Measurements from ENCODE around the gene CTIF. TPM values are rescaled to one million over a fixed set of nuclear protein-coding genes. Genes with fewer than 3 reads are reported as not detected.

CTIF gene
- total RNA-seq, 1 donor = 65.9 TPM

DNA sequence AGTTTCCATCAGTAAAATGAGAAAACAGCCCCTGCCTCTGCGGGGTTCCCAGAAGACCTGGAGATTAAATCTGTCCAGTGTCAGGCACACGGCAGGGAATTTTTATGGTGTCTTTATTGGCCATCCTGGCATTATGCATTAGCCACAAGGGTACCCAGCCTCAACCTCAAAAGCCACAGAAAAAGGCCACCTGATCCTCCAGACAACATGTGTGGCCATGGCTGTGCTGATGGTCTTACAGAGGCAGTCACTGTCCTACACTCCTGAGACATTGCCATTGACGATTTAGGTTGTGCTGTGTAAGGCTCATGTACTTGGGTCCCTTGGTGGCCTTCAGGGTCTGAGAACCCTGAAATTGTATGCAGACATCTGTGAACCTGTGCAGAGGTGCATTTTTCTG is 296.3 kb downstream of the CTIF start:
- no peaks in the 10 kb centered on the region for H4K20me1 ChIP-seq (ENCODE audit: insufficient read depth, low read length)
- DNase-seq (ENCODE audit: insufficient read length, low spot score, missing footprints) = no peak
- H3K27me3 ChIP-seq (ENCODE audit: insufficient read depth, low read length) = no peaks in the 10 kb centered on the region
- peaks cover 3% of the 10 kb centered on the region for H3K36me3 ChIP-seq (ENCODE audit: insufficient read depth, low read length)
- H3K4me3 ChIP-seq (ENCODE audit: insufficient read depth, low read length) = no peak overlapping the region
- peaks cover 53% of the 10 kb centered on the region for H3K79me2 ChIP-seq (ENCODE audit: insufficient read depth, low read length)
- peak overlapping the region; percentile 92 for H3K27ac ChIP-seq (ENCODE audit: low read depth, low read length)
- peaks cover 63% of the 10 kb centered on the region for H3K4me1 ChIP-seq (ENCODE audit: insufficient read depth, low read length)
- TF ChIP-seq CTCF (IDR thresholded peaks at IDR 0.05; ENCODE audit: extremely low read depth, low read depth, low read length) = no peak
- H2AFZ ChIP-seq (ENCODE audit: low read length) = no peak overlapping the region
- no peaks in the 10 kb centered on the region for H3K9me3 ChIP-seq (ENCODE audit: low read depth, low read length)
- peak overlapping the region; percentile 80 for H3K4me2 ChIP-seq (ENCODE audit: insufficient read depth, low read length)

- H3K9me3 ChIP-seq (ENCODE audit: low read depth, low read length) = no peaks in the 10 kb centered on the region
- peaks cover 3% of the 10 kb centered on the region for H3K36me3 ChIP-seq (ENCODE audit: insufficient read depth, low read length)
- peak; percentile 43 for DNase-seq (ENCODE audit: insufficient read length, low spot score, missing footprints)
- no peaks in the 10 kb centered on the region for H4K20me1 ChIP-seq (ENCODE audit: insufficient read depth, low read length)
- H3K79me2 ChIP-seq (ENCODE audit: insufficient read depth, low read length) = peaks cover 48% of the 10 kb centered on the region
- no peak overlapping the region for H3K4me3 ChIP-seq (ENCODE audit: insufficient read depth, low read length)
- H3K4me1 ChIP-seq (ENCODE audit: insufficient read depth, low read length) = peaks cover 68% of the 10 kb centered on the region
- H3K27ac ChIP-seq (ENCODE audit: low read depth, low read length) = no peak overlapping the region
- H3K4me2 ChIP-seq (ENCODE audit: insufficient read depth, low read length) = no peak overlapping the region
- H2AFZ ChIP-seq (ENCODE audit: low read length) = no peak overlapping the region
- no peaks in the 10 kb centered on the region for H3K27me3 ChIP-seq (ENCODE audit: insufficient read depth, low read length)
- TF ChIP-seq CTCF (IDR thresholded peaks at IDR 0.05; ENCODE audit: extremely low read depth, low read depth, low read length) = no peak
These were observed 296.9 kb downstream of the CTIF start for GRCh38 chr18:48835745-48836170.

GRCh38 chr18:48836231-48836805 is 297.5 kb downstream of the CTIF start:
- Histone ChIP-seq H3K79me2 (ENCODE audit: insufficient read depth, low read length) (peaks cover 43% of the 10 kb centered on the region), H3K36me3 (ENCODE audit: insufficient read depth, low read length) (peaks cover 3% of the 10 kb centered on the region), H3K4me1 (ENCODE audit: insufficient read depth, low read length) (peaks cover 72% of the 10 kb centered on the region), H4K20me1 (ENCODE audit: insufficient read depth, low read length) (no peaks in the 10 kb centered on the region), H3K27me3 (ENCODE audit: insufficient read depth, low read length) (no peaks in the 10 kb centered on the region), H2AFZ (ENCODE audit: low read length) (no peak overlapping the region), H3K4me3 (ENCODE audit: insufficient read depth, low read length) (no peak overlapping the region), H3K4me2 (ENCODE audit: insufficient read depth, low read length) (no peak overlapping the region), H3K27ac (ENCODE audit: low read depth, low read length) (no peak overlapping the region), H3K9me3 (ENCODE audit: low read depth, low read length) (no peaks in the 10 kb centered on the region)
- no peak for TF ChIP-seq CTCF (IDR thresholded peaks at IDR 0.05; ENCODE audit: extremely low read depth, low read depth, low read length)
- DNase-seq (ENCODE audit: insufficient read length, low spot score, missing footprints) = peak; percentile 39

DNA sequence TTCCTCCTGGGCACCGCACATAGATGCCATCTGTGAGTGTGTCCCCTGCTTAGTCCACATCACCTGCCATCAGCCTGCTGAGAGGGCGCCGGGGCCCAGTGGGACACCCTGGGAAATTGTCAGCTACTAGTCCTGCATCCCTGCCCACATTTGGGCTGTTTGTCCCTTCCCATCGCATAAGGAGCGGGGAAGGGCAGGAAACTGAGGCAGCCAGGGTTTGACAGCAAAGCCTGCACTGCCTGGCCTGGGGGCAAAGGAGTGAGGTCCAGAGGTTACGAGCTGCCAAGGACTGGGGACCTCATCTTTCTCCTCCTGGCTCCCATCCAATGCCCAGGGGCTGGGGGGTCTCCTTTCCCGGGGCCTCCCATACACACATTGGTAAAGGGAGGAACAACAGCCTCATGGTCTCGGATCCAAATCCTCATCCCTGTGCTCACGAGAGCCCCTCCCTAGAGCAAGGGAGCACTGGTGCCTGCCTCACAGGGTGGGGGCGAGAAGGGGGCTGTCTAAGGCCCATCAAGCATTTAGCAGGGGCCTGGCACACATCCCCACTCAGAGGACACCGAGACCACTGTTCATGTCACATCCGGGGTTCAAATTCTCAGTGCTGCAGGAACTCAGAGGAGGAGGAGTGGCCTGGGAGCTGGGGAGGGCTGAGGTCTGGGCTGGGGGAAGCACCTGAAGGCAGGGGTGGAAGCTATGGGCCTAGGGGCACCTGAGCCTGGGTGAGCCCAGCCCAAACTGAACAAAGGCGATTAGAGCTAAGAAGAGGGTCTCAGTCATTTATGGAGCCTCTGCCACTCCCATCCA is 298.2 kb downstream of the CTIF start:
- peaks cover 36% of the 10 kb centered on the region for H3K79me2 ChIP-seq (ENCODE audit: insufficient read depth, low read length)
- TF ChIP-seq CTCF (IDR thresholded peaks at IDR 0.05; ENCODE audit: extremely low read depth, low read depth, low read length) = no peak
- no peak overlapping the region for H3K27ac ChIP-seq (ENCODE audit: low read depth, low read length)
- DNase-seq (ENCODE audit: insufficient read length, low spot score, missing footprints) = peak; percentile 18
- no peaks in the 10 kb centered on the region for H3K36me3 ChIP-seq (ENCODE audit: insufficient read depth, low read length)
- no peaks in the 10 kb centered on the region for H3K9me3 ChIP-seq (ENCODE audit: low read depth, low read length)
- H3K4me3 ChIP-seq (ENCODE audit: insufficient read depth, low read length) = no peak overlapping the region
- H4K20me1 ChIP-seq (ENCODE audit: insufficient read depth, low read length) = no peaks in the 10 kb centered on the region
- no peaks in the 10 kb centered on the region for H3K27me3 ChIP-seq (ENCODE audit: insufficient read depth, low read length)
- H3K4me2 ChIP-seq (ENCODE audit: insufficient read depth, low read length) = no peak overlapping the region
- H2AFZ ChIP-seq (ENCODE audit: low read length) = no peak overlapping the region
- peaks cover 72% of the 10 kb centered on the region for H3K4me1 ChIP-seq (ENCODE audit: insufficient read depth, low read length)
